HFF-Myc (cell line): ENCODE data around the gene RMND1.

Experiments
- DNase-seq: peaks from one replicate; pipeline ENCODE4 v3.0.0-alpha.2; 2011; ENCODE audit warnings: low read depth; ENCODE audit errors: extremely low read depth
- H3K4me3 ChIP-seq: replicated peaks from 2 replicates; pipeline ENCODE4 v1.5.1; 2011; ENCODE audit warnings: low read depth, mild to moderate bottlenecking, control low read depth, low read length
- CTCF ChIP-seq: IDR thresholded peaks from 2 replicates; pipeline ENCODE4 v1.5.1; 2012; ENCODE audit warnings: mild to moderate bottlenecking, low read depth, low read length, control low read depth; ENCODE audit errors: missing control alignments

RMND1 gene

GRCh38 chr6:151428093-151428735 is 23.7 kb downstream of the RMND1 start:
- DNase-seq: no peak
- TF ChIP-seq CTCF: no peak
- H3K4me3 ChIP-seq: no peak overlapping the region

- TF ChIP-seq CTCF: no peak
- no peak overlapping the region for H3K4me3 ChIP-seq
- DNase-seq: no peak
Measured at GRCh38 chr6:151425561-151425960, 26.4 kb downstream of the RMND1 start.

GRCh38 chr6:151422981-151423380 is 28.9 kb downstream of the RMND1 start:
- H3K4me3 ChIP-seq: no peak overlapping the region
- no peak for DNase-seq
- no peak for TF ChIP-seq CTCF

GRCh38 chr6:151417477-151417876 is 34.4 kb downstream of the RMND1 start:
- DNase-seq: no peak

GRCh38 chr6:151414641-151415260 is 37.2 kb downstream of the RMND1 start:
- no peak overlapping the region for H3K4me3 ChIP-seq
- no peak for DNase-seq
- no peak for TF ChIP-seq CTCF

More at GRCh38 chr6:151417477-151417876, 34.4 kb downstream of the RMND1 start:
- H3K4me3 ChIP-seq: no peak overlapping the region
- TF ChIP-seq CTCF: no peak

- no peak for TF ChIP-seq CTCF
- no peak for DNase-seq
- no peak overlapping the region for H3K4me3 ChIP-seq
Measured at GRCh38 chr6:151413372-151414145, 38.4 kb downstream of the RMND1 start.
